Measurements from ENCODE around the gene CCDC148.

Gene CCDC148

DNA sequence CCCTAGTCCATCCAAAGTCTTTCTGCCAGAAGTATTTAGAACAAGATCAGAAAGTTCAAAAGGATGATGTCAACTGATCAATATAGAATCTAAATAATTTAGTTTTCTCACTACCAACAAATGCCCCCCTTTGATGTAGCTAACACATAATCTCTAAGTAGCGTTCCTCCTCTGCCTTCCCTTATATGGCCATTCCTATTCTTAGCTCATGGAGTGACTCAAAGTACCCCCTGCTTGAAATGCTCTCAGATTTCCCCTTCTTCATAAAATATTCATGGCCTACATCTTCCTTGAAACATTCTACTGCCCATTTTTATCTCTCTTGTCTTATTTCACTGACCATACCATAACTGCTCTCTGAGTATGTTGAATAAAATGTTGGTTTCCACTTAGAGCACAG, 203.4 kb downstream of the CCDC148 start:
- H3K27ac ChIP-seq (replicated peaks) = no peak overlapping the region
- no peak for TF ChIP-seq POLR2AphosphoS5 (IDR thresholded peaks at IDR 0.05; ENCODE audit: low read depth)
- TF ChIP-seq SPI1 (IDR thresholded peaks at IDR 0.05; ENCODE audit: borderline replicate concordance, low read depth) = no peak
- TF ChIP-seq, protein P1, sequence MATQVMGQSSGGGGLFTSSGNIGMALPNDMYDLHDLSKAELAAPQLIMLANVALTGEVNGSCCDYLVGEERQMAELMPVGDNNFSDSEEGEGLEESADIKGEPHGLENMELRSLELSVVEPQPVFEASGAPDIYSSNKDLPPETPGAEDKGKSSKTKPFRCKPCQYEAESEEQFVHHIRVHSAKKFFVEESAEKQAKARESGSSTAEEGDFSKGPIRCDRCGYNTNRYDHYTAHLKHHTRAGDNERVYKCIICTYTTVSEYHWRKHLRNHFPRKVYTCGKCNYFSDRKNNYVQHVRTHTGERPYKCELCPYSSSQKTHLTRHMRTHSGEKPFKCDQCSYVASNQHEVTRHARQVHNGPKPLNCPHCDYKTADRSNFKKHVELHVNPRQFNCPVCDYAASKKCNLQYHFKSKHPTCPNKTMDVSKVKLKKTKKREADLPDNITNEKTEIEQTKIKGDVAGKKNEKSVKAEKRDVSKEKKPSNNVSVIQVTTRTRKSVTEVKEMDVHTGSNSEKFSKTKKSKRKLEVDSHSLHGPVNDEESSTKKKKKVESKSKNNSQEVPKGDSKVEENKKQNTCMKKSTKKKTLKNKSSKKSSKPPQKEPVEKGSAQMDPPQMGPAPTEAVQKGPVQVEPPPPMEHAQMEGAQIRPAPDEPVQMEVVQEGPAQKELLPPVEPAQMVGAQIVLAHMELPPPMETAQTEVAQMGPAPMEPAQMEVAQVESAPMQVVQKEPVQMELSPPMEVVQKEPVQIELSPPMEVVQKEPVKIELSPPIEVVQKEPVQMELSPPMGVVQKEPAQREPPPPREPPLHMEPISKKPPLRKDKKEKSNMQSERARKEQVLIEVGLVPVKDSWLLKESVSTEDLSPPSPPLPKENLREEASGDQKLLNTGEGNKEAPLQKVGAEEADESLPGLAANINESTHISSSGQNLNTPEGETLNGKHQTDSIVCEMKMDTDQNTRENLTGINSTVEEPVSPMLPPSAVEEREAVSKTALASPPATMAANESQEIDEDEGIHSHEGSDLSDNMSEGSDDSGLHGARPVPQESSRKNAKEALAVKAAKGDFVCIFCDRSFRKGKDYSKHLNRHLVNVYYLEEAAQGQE (IDR thresholded peaks at IDR 0.05; ENCODE audit: insufficient replicate concordance, low read depth) = no peak
- TF ChIP-seq, protein P2, sequence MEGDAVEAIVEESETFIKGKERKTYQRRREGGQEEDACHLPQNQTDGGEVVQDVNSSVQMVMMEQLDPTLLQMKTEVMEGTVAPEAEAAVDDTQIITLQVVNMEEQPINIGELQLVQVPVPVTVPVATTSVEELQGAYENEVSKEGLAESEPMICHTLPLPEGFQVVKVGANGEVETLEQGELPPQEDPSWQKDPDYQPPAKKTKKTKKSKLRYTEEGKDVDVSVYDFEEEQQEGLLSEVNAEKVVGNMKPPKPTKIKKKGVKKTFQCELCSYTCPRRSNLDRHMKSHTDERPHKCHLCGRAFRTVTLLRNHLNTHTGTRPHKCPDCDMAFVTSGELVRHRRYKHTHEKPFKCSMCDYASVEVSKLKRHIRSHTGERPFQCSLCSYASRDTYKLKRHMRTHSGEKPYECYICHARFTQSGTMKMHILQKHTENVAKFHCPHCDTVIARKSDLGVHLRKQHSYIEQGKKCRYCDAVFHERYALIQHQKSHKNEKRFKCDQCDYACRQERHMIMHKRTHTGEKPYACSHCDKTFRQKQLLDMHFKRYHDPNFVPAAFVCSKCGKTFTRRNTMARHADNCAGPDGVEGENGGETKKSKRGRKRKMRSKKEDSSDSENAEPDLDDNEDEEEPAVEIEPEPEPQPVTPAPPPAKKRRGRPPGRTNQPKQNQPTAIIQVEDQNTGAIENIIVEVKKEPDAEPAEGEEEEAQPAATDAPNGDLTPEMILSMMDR (IDR thresholded peaks at IDR 0.05; ENCODE audit: insufficient read depth, low read length) = no peak
- no peak for DNase-seq (ENCODE audit: low read depth in 1 of 2, low spot score in 1 of 2)

DNA sequence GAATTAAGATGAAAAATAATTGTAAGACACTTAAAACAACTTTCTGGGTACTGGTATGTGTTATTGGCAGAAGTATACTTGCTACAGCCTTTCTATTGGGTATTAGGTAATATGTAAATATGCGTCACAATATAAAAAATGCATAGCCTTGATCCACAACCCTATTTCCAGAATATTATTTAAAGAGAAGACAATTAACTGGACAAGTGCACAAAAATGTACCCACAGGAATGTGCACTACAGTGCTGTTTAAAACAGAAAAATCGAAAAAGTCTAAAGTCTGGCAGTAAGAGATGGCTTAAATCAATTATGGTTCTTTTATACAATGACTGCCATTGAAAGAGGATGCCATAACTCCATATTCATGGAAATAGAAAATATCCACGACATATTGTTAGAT, 205.2 kb downstream of the CCDC148 start:
- H3K4me3 ChIP-seq (replicated peaks; ENCODE audit: insufficient read depth, low read length) = no peak overlapping the region
- no peak overlapping the region for H3K27ac ChIP-seq (replicated peaks)
- no peaks in the 10 kb centered on the region for H3K27me3 ChIP-seq (ENCODE audit: insufficient read depth, poor library complexity, severe bottlenecking)
- TF ChIP-seq, protein P1 (IDR thresholded peaks at IDR 0.05; ENCODE audit: insufficient replicate concordance, low read depth) = no peak
- TF ChIP-seq POLR2AphosphoS5 (IDR thresholded peaks at IDR 0.05; ENCODE audit: low read depth) (no peak), SPI1 (IDR thresholded peaks at IDR 0.05; ENCODE audit: borderline replicate concordance, low read depth) (no peak), GABPA (IDR thresholded peaks at IDR 0.05; ENCODE audit: low read depth) (no peak)
- TF ChIP-seq, protein P2 (IDR thresholded peaks at IDR 0.05; ENCODE audit: insufficient read depth, low read length) = no peak
- DNase-seq (ENCODE audit: low read depth in 1 of 2, low spot score in 1 of 2) = no peak

More for the DNA sequence above, 203.4 kb downstream of the CCDC148 start:
- Histone ChIP-seq H3K27me3 (ENCODE audit: insufficient read depth, poor library complexity, severe bottlenecking) (peaks cover 3% of the 10 kb centered on the region), H3K4me3 (replicated peaks; ENCODE audit: insufficient read depth, low read length) (no peak overlapping the region)

DNA sequence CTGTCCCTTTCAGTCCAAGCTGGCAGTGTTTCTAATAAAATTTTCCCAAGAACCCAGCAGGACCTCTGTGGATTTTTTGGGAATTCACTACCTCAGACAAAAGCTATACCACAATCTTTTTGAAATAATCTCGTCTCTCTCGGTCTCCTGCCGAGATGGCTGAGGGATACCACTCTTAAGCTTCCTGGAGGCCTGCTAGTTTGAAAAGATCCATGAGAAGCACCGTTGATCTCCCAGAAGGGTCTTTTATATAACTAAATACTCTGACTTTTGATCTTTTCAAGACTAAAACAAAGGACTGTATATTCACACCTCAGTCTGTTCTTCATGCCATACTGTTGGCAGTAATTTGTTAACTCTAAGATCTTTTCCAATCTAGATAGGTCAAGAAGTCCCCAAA, 213.2 kb downstream of the CCDC148 start:
- TF ChIP-seq, protein P2 (IDR thresholded peaks at IDR 0.05; ENCODE audit: insufficient read depth, low read length) = no peak
- TF ChIP-seq SPI1 (IDR thresholded peaks at IDR 0.05; ENCODE audit: borderline replicate concordance, low read depth) = no peak
- TF ChIP-seq GABPA (IDR thresholded peaks at IDR 0.05; ENCODE audit: low read depth) = no peak
- TF ChIP-seq POLR2AphosphoS5 (IDR thresholded peaks at IDR 0.05; ENCODE audit: low read depth) = no peak
- TF ChIP-seq, protein P1 (IDR thresholded peaks at IDR 0.05; ENCODE audit: insufficient replicate concordance, low read depth) = no peak
- H3K27me3 ChIP-seq (ENCODE audit: insufficient read depth, poor library complexity, severe bottlenecking) = no peaks in the 10 kb centered on the region
- no peak for DNase-seq (ENCODE audit: low read depth in 1 of 2, low spot score in 1 of 2)
- no peak overlapping the region for H3K27ac ChIP-seq (replicated peaks)
- no peak overlapping the region for H3K4me3 ChIP-seq (replicated peaks; ENCODE audit: insufficient read depth, low read length)

Measured in HL-60 (cell line).